Motor neuron (in vitro differentiated cells): ENCODE data around the gene LILRA6. TPM values are rescaled to one million over a fixed set of nuclear protein-coding genes. Genes with fewer than 3 reads are reported as not detected.
"Not testable (repeated sequence)": the region's sequence is repeated elsewhere in the genome, so short reads cannot be mapped to it uniquely, and the experiment has no call there.

Experiments used
- ATAC-seq, 8 experiments: fragments of 200-7000 bp; cut with Tn5 transposase; replicated peaks in 6 of 8; 2 replicates each; pipeline ENCODE4 v1.8.0; 2021; ENCODE audit warnings: mild to moderate bottlenecking in 8 of 8, moderate library complexity in 8 of 8
- H3K27ac ChIP-seq, 2 donors: fragments of 250-450 bp; sonication (Bioruptor Pico); 2 replicates each; pipeline ENCODE4 v1.9.0; 2021; ENCODE audit warnings: antibody characterized with exemption in 2 of 2, mild to moderate bottlenecking in 2 of 2, moderate library complexity in 1 of 2
- H3K4me1 ChIP-seq, 2 donors: fragments of 250-450 bp; sonication (Bioruptor Pico); replicated peaks in 1 of 2; 2 replicates each; pipeline ENCODE4 v1.6.1; 2021; ENCODE audit warnings: antibody characterized with exemption in 2 of 2, mild to moderate bottlenecking in 2 of 2, moderate library complexity in 1 of 2
- H3K4me3 ChIP-seq, 5 donors: fragments of 250-450 bp; sonication (Bioruptor Pico); 2 replicates each; pipeline ENCODE4 v1.9.0; 2021; ENCODE audit warnings: antibody characterized with exemption in 5 of 5, mild to moderate bottlenecking in 5 of 5, moderate library complexity in 4 of 5
- WGBS, 10 experiments: fragments of 450-650 bp; shearing (Covaris generic); methylation state at CpG; one replicate each; pipeline ENCODE4 v1.0.0; 2022; 5-methylcytosine and 5-hydroxymethylcytosine counted together
- in situ Hi-C, 9 experiments: fragments of 400-800 bp; cut with MboI; loops; one replicate each; pipeline ENCODE4 v1.15.0; 2021; ENCODE audit warnings: low sequenced_read_pairs in 9 of 9, low pct_unique_long_range_greater_than_20kb in 2 of 9; ENCODE audit not compliant: unreplicated experiment in 9 of 9
- total RNA-seq, 8 experiments: library from RNA; unstranded; fragments of 300-600 nt; gene quantifications; 2 replicates each; pipeline versions ENCODE4 v1.2.3 to v1.2.4, GENCODE V29; 2022

LILRA6 gene
- total RNA-seq = under 1 TPM in 7 of 8 experiments, not detected in 1; 0.05 to 0.56 (median 0.27) TPM

DNA sequence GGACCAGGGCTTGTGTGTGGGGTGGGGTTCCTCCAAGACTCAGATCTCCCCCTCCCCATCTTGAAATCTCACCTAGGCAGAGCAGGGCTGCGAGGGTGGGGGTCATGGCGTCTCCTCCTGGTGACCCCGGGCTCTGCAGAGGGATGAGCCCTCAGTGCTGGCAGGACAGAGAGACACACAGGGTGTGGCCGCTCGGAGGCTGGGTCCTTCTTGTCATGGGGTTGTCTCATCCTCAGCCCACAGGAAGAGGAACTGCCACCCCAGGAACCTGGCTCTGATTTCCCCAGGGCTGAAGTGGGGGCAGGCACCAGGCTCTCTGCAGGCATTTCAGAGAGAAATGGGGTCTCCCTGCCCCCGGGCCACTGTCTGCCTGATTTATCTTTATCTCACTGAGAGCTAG lies at the start of gene LILRA6:
Gene LILRA6 (minus strand): TSS at position 145 of the 400 bp plus-strand sequence.
- H3K4me3 ChIP-seq, H3K27ac ChIP-seq, in situ Hi-C loops, H3K4me1 ChIP-seq: not testable (repeated sequence)
- 30% methylated on average over 2 of the region's 6 CpGs; no CpG with 5 or more reads in 9 of the 10 experiments for WGBS, 10 experiments
- peak in 3 of 8 experiments; percentile 29 to 44 (median 44) for ATAC-seq

DNA sequence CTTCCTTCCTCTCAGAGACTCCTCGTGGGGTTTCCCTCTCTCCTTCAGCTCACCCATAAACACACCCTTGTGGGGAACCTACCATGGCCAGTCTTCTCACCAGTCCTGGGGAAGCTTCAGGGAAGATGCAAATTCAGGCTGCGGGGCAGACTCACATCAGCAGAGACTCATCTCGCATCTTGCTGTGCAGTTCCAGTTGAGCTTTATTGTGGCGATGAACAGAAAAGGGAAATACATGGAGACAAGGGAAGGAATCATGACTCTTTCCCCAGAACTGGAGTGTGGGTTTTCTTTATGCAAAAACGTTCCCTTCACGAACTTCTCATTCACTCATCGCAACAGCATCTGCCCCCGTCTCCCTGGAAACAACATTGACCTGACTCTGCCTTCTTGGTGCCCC lies 46.6 kb upstream of the LILRA6 start:
- ATAC-seq, H3K4me3 ChIP-seq, H3K27ac ChIP-seq, in situ Hi-C loops, H3K4me1 ChIP-seq: not testable (repeated sequence)
- 8 to 83% (median 40%) methylated on average over 1 to 5 of the region's 8 CpGs; no CpG with 5 or more reads in 3 of the 10 experiments for WGBS, 10 experiments

DNA sequence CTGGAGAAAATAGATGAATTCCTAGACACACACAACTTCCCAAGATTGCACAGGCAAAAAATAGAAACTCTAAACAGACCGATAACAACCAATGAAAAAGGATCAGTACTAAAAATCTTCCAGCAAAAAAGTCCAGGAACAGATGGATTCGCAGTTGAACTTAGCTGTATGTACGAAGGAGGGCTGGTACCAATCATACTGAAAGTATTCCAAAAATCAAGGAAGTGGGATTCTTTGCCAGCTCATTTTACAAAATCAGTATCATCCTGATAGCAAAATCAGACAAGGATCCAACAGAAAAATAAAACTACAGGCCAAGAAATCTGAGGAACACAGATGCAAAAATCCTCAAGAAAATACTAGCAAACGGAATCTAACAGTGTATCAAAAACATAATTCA lies 44.9 kb upstream of the LILRA6 start:
- H3K4me1 ChIP-seq = no peaks in the 10 kb centered on the region
- ATAC-seq = no peak
- WGBS, 10 experiments = 6 to 90% (median 73%) methylated on average over 3 to 4 of the region's 4 CpGs
- H3K4me3 ChIP-seq = no peak overlapping the region
- in situ Hi-C loops = no loop called here
- H3K27ac ChIP-seq = no peak overlapping the region

DNA sequence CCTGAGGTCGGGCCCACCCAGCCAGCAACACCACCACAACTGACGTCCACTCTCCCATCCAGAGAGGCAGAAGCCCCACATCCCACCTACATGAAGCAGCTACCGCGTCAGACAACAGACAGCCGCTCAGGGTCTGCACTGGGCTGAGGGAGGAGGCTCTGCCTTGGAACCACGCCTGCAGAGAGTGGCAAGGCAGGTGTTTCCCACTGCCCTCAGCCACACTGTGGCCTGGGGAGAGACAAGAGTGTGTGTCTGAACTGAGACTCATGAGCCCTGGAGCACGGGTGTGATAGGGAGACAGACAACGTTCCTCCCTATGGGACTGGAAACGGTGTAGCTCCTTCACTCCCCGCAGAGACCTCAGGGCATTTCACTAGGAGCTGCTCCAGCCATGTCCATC lies 43.7 kb upstream of the LILRA6 start:
- H3K4me1 ChIP-seq, H3K27ac ChIP-seq, ATAC-seq, in situ Hi-C loops, H3K4me3 ChIP-seq: not testable (repeated sequence)
- WGBS, 10 experiments = no CpG with 5 or more reads among the region's 10 CpGs

DNA sequence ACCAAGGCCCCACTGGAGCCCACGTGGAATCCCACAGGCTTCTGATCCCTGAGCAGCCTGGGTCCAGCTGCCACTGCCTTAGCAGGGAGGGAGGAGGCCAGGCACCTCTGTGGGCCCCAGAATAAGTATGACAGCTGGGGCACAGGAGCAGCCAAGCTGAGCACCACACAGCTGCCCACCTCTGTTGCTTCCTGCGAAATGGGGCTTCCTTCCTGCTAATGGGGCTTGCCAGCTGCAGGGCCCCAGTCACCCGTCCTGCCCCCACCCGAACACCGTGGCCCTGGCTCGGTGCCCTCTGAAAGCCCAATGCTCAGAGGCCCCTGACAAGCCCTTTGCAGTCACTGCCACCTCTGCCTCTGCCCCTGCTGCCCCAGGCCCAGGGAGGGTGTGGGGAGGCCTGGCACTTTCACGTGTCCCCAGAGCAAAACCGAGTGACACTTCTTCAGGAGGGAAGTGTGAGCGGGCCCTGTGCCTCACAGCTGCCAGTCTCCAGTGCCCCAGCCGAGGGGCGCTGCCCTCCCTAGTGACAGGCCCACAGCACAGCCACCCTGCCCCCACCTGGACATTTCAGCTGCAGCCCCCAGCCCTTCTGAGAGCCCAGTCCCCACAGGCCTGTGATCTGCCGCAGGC lies 43.0 kb upstream of the LILRA6 start:
- H3K4me1 ChIP-seq, H3K4me3 ChIP-seq, H3K27ac ChIP-seq, in situ Hi-C loops, ATAC-seq: not testable (repeated sequence)
- WGBS, 10 experiments = no CpG with 5 or more reads among the region's 12 CpGs

DNA sequence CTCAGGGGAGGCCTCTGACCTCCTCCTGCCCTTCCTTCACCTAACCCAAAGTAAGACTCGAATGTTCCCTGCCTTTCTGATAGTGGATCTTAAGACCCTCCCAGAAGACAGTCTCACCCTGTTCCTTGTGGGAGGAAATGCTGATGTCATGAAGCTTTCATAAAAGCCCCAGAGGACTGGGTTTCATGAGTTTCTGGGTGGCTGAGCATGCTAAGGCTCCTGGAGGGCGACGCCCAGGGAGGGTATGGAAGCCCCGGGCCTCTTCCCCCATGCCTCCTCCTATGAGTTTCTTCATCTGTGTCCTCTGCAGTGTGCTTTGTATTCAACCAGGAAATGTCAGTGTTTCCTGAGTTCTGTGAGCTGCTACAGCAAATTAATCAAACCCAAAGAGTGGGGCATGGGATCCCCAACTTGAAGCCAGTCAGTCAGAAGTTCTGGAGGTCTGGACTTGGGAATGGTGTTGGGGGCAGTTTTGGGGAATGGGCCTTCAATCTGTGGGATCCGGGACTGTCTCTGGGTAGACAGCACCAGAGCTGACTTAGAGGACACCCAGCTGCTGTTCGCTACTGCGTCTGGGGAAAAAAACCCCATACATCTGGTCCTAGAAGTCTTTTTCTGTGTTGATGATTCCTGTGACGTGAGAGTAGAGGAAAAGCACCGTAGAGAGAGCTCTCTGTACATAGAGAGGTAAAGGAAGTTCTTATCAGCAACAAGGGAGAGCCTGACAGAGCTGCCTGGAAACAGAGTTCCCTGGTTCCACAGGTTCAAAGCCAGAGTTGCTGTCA lies 40.3 kb upstream of the LILRA6 start:
- 0 to 100% (median 40%) methylated on average over 1 to 8 of the region's 9 CpGs; no CpG with 5 or more reads in 1 of the 10 experiments for WGBS, 10 experiments
- no peak overlapping the region for H3K27ac ChIP-seq
- in situ Hi-C loops = no loop called here
- peak in 3 of 8 experiments; percentile 56 to 63 (median 60) for ATAC-seq
- no peaks in the 10 kb centered on the region for H3K4me1 ChIP-seq
- no peak overlapping the region for H3K4me3 ChIP-seq

DNA sequence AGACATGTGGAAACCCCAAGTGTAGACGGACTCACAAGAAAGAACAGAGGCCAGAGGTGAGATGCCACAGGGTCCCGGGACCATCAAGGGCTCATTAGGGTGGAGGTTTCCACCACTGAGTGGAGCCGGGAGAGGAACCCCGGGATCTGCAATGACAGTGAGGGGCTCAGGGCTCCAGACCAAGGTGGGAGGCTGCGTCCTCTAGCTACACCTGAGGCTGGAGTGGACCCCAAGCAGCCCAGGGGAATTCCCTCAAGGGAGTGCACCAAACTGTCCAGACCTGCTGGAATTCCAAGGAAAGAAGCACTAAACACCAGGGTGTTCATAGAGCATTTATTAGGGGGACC lies 39.1 kb upstream of the LILRA6 start:
- H3K27ac ChIP-seq, in situ Hi-C loops, ATAC-seq, H3K4me3 ChIP-seq, H3K4me1 ChIP-seq: not testable (repeated sequence)
- WGBS, 10 experiments = 0 to 73% (median 45%) methylated on average over 1 to 4 of the region's 5 CpGs; no CpG with 5 or more reads in 6 of the 10 experiments

DNA sequence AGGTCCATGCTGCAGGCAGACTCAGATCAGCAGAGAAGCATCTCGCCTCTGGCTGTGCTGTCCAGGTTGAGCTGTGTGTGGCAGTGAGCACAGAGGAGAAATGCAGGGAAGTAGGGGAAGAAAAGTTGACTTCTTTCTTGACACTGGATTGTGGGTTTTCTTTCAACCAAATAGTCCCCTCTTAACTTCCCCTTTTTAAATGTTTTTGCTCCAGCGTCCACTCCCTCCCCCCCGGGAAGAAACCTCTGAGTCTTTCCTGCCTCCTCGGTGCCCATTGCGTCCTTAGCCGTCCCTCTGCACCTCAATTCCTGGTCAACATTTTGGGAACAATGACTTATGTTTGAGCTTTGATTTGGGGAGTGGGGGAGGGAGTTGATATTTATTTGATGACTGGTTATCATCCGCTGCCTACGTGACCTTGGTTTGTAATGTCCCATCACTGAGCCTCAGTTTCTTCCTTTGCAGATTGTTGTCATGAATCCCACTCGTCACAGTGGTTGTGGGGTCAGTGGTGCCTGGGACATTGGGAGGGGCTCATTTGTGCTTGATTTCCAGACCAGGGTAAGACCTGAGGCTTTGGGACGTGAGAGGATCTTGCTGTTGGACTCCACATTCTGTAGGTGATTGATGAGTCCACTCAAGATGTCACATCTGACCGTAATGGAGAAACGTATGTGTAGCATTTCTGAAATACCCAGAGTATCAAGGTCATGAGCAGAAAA lies 38.6 kb upstream of the LILRA6 start, which contains the start of gene LILRB2:
Gene LILRB2 (minus strand): TSS at position 104 of the 722 bp plus-strand sequence. CDS start 614 bp downstream, outside the sequence.
- ATAC-seq = no peak
- 52 to 90% (median 60%) methylated on average over 1 to 9 of the region's 12 CpGs; no CpG with 5 or more reads in 3 of the 10 experiments for WGBS, 10 experiments
- in situ Hi-C loops = no loop called here
- Histone ChIP-seq H3K4me1 (no peaks in the 10 kb centered on the region), H3K27ac (no peak within 1 kb of the TSS), H3K4me3 (no peak within 1 kb of the TSS)

DNA sequence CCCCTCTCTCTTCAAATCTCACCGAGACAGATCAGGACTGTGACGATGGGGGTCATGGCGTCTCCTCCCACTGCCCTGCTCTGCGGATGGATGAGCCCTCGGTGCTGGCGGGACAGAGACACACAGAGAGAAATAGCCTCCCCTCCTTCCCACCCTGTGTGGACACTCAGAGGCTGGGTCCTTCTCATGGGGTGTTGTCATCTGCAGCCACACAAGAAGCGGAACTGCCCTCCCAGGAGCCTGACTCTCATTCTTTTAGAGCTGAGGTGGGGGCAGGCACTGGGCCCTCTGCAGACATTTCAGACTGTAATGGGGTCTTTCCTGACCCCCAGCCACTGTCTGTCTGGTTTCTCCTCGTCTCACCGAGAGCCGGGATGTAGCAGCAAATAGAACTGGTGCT lies 37.9 kb upstream of the LILRA6 start:
- H3K4me1 ChIP-seq, H3K4me3 ChIP-seq, in situ Hi-C loops, H3K27ac ChIP-seq, ATAC-seq: not testable (repeated sequence)
- WGBS, 10 experiments = 38 to 80% (median 43%) methylated on average over 2 to 3 of the region's 10 CpGs; no CpG with 5 or more reads in 7 of the 10 experiments

DNA sequence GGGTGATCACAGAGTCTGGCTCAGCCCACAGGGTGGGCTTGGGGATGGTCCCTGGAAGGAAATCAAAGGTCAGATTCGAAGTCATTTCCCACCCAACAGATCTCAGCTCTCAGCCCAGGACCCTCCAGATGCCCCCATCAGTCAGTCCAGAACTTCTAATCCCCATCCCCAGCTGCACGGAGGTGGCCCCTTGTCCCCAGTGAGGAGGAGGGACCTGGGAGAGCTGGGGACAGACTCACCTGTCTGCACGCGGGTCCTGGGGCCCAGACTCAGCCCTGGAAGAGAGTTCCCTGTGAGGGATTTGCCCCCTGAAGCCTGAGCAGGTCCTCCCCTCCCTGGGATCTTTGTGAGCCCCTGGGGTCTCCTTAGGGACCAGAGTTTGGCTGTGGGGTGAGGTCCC lies 37.4 kb upstream of the LILRA6 start:
- ATAC-seq, H3K4me3 ChIP-seq, in situ Hi-C loops, H3K4me1 ChIP-seq, H3K27ac ChIP-seq: not testable (repeated sequence)
- WGBS, 10 experiments = 20 to 33% methylated on average over 1 of the region's 4 CpGs; no CpG with 5 or more reads in 8 of the 10 experiments

DNA sequence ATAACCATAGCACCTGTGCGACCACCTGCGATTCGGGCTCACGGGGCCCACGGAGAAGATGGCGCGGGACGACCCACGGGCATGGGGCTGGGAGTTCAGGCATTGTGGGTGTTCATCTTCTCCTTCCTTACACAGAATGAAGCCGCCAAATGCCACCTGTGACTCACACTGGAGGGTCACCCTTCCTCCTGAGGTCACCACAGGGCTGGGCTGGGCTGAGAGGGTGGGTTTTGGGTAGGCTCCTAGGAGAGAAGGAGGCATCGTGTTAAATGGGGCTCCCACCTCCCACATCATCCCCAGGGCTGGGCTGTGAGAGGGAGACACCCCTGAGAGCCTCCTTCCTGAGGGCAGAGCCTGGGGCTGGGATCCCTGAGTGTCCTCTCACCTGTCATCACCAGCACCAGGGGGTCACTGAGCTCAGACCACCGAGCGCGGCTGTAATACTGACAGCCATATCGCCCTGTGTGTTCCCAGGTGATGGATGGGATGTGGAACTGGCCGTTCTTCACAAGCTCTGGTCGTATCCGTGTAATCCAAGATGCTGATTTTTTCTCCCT lies 36.9 kb upstream of the LILRA6 start:
- in situ Hi-C loops = no loop called here
- no peak for ATAC-seq
- Histone ChIP-seq H3K4me3 (no peak overlapping the region), H3K27ac (no peak overlapping the region), H3K4me1 (no peaks in the 10 kb centered on the region)
- WGBS, 10 experiments = 59 to 100% (median 75%) methylated on average over 1 to 10 of the region's 18 CpGs; no CpG with 5 or more reads in 5 of the 10 experiments

DNA sequence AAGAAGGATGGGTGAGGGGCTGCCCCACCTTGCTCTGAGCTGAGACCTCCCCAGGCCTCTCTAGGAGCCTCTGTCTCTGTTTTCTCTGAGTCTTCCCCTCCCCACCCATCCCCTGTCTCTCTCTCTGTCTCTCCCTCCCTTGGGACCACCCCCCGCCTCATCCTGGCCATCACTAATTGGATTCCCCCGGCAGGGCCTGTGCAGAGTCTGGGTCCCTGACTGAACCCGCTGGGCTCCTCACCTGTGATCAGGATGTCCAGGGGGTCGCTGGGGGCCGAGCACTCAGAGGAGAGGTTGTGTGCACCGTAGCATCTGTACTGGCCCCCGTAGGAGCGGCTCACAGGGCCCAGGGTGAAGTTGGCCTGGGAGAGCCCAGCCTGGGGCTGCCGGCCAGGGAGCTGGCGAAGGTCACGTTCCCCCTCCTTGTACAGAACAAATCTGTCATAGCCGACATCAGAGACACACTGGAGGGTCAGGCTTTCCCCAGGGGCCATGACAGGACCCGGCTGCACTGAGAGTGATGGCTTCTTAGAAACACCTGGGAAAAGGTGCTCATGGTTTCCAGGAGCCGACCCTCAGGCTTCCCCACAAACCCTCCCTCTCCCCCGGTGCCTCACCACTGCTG lies 36.1 kb upstream of the LILRA6 start:
- H3K4me1 ChIP-seq, in situ Hi-C loops, ATAC-seq, H3K27ac ChIP-seq, H3K4me3 ChIP-seq: not testable (repeated sequence)
- 25 to 100% (median 41%) methylated on average over 1 to 2 of the region's 15 CpGs; no CpG with 5 or more reads in 6 of the 10 experiments for WGBS, 10 experiments
